GM18519 (cell line): ENCODE data around the gene PNCK.

ENCODE experiments used
- ATAC-seq: cut with Tn5 transposase; IDR thresholded peaks from one replicate; pipeline ENCODE4 v1.9.1; 2021; ENCODE audit warnings: mild to moderate bottlenecking, moderate library complexity; ENCODE audit not compliant: unreplicated experiment, low FRiP score

PNCK gene

GRCh38 chrX:153667281-153667955 lies 6.2 kb downstream of the PNCK start:
- ATAC-seq: no peak

- ATAC-seq: no peak
Observed at GRCh38 chrX:153665726-153666306, 7.8 kb downstream of the PNCK start.

- ATAC-seq: no peak
Observed at GRCh38 chrX:153662266-153662665, 11.3 kb downstream of the PNCK start.

- ATAC-seq: no peak
Observed at GRCh38 chrX:153659268-153659667, 14.3 kb downstream of the PNCK start.

GRCh38 chrX:153657161-153657560 lies 16.5 kb downstream of the PNCK start:
- ATAC-seq: no peak

GRCh38 chrX:153653556-153653955 lies 20.1 kb downstream of the PNCK start:
- no peak for ATAC-seq

GRCh38 chrX:153651540-153652079 lies 22.0 kb downstream of the PNCK start:
- no peak for ATAC-seq

GRCh38 chrX:153650959-153651358 lies 22.7 kb downstream of the PNCK start:
- ATAC-seq: no peak

- no peak for ATAC-seq
Observed at GRCh38 chrX:153649915-153650782, 23.5 kb downstream of the PNCK start.

- ATAC-seq: no peak
Observed at GRCh38 chrX:153649178-153649914, 24.3 kb downstream of the PNCK start.

- ATAC-seq: no peak
Observed at GRCh38 chrX:153648358-153649177, 25.0 kb downstream of the PNCK start.

GRCh38 chrX:153647461-153648357 lies 25.9 kb downstream of the PNCK start:
- ATAC-seq: no peak

- no peak for ATAC-seq
Observed at GRCh38 chrX:153646620-153647373, 26.8 kb downstream of the PNCK start, which contains the start of gene DUSP9. DUSP9 (plus strand) TSS chrX:153647203; CDS start chrX:153647954, 751 bp downstream.

GRCh38 chrX:153645921-153646488 lies 27.6 kb downstream of the PNCK start:
- ATAC-seq: no peak

GRCh38 chrX:153645151-153645550 lies 28.5 kb downstream of the PNCK start:
- ATAC-seq: no peak

GRCh38 chrX:153644356-153645125 lies 29.1 kb downstream of the PNCK start:
- ATAC-seq: no peak
